IPS-20b (cell line): ENCODE measurements around the gene B3GNT4.
"Not testable (repeated sequence)": the region's sequence is repeated elsewhere in the genome, so short reads cannot be mapped to it uniquely, and the experiment has no call there.

ENCODE experiments used
- H3K27ac ChIP-seq: one replicate; pipeline ENCODE4 v1.5.1; 2013; ENCODE audit warnings: low read length
- H3K27me3 ChIP-seq: 2 replicates; pipeline ENCODE4 v1.6.1; 2013; ENCODE audit warnings: mild to moderate bottlenecking, low read length, inconsistent platforms; ENCODE audit not compliant: insufficient read depth
- H3K36me3 ChIP-seq: 2 replicates; pipeline ENCODE4 v1.6.1; 2013; ENCODE audit warnings: low read depth, mild to moderate bottlenecking, inconsistent platforms, low read length, moderate library complexity; ENCODE audit not compliant: insufficient read depth
- H3K4me1 ChIP-seq: 2 replicates; pipeline ENCODE4 v1.6.1; 2013; ENCODE audit warnings: mild to moderate bottlenecking, control low read depth, inconsistent platforms, low read length, moderate library complexity; ENCODE audit not compliant: insufficient read depth
- H3K4me3 ChIP-seq: 2 replicates; pipeline ENCODE4 v1.5.1; 2013; ENCODE audit warnings: mild to moderate bottlenecking, low read length, inconsistent platforms
- H3K9ac ChIP-seq: 2 replicates; pipeline ENCODE4 v1.6.1; 2013; ENCODE audit warnings: low read depth, mild to moderate bottlenecking, inconsistent platforms, low read length, moderate library complexity
- H3K9me3 ChIP-seq: 2 replicates; pipeline ENCODE4 v1.6.1; 2013; ENCODE audit warnings: mild to moderate bottlenecking, low read depth, low read length, inconsistent platforms; ENCODE audit not compliant: insufficient read depth

Gene B3GNT4

GRCh38 chr12:122228092-122228491 is 24.6 kb downstream of the B3GNT4 start:
- Histone ChIP-seq H3K27ac (no peak overlapping the region), H3K36me3 (peaks cover 39% of the 10 kb centered on the region)

GRCh38 chr12:122230798-122231197 is 27.3 kb downstream of the B3GNT4 start:
- peaks cover 9% of the 10 kb centered on the region for H3K27me3 ChIP-seq
- peaks cover 47% of the 10 kb centered on the region for H3K36me3 ChIP-seq
- H3K27ac ChIP-seq, result no peak overlapping the region
- no peak overlapping the region for H3K4me3 ChIP-seq
- no peaks in the 10 kb centered on the region for H3K4me1 ChIP-seq
- H3K9ac ChIP-seq, result no peak overlapping the region
- H3K9me3 ChIP-seq, result no peaks in the 10 kb centered on the region

More at GRCh38 chr12:122228092-122228491, 24.6 kb downstream of the B3GNT4 start:
- H3K9me3 ChIP-seq, result no peaks in the 10 kb centered on the region
- peaks cover 9% of the 10 kb centered on the region for H3K27me3 ChIP-seq
- no peak overlapping the region for H3K9ac ChIP-seq
- no peak overlapping the region for H3K4me3 ChIP-seq
- peaks cover 14% of the 10 kb centered on the region for H3K4me1 ChIP-seq

- H3K4me3 ChIP-seq, result no peak overlapping the region
- no peak overlapping the region for H3K27ac ChIP-seq
- no peaks in the 10 kb centered on the region for H3K4me1 ChIP-seq
- peaks cover 56% of the 10 kb centered on the region for H3K36me3 ChIP-seq
- H3K9me3 ChIP-seq, result no peaks in the 10 kb centered on the region
- no peaks in the 10 kb centered on the region for H3K27me3 ChIP-seq
- no peak overlapping the region for H3K9ac ChIP-seq
These were observed 29.2 kb downstream of the B3GNT4 start for GRCh38 chr12:122232691-122233090.

- no peak overlapping the region for H3K9ac ChIP-seq
- H3K27me3 ChIP-seq, result no peaks in the 10 kb centered on the region
- H3K9me3 ChIP-seq, result no peaks in the 10 kb centered on the region
- no peak overlapping the region for H3K4me3 ChIP-seq
- no peaks in the 10 kb centered on the region for H3K4me1 ChIP-seq
- no peak overlapping the region for H3K27ac ChIP-seq
- H3K36me3 ChIP-seq, result peaks cover 68% of the 10 kb centered on the region
These were observed 32.2 kb downstream of the B3GNT4 start for GRCh38 chr12:122235741-122236140.

- H3K27me3 ChIP-seq, result no peaks in the 10 kb centered on the region
- no peak overlapping the region for H3K9ac ChIP-seq
- H3K9me3 ChIP-seq, result no peaks in the 10 kb centered on the region
- no peak overlapping the region for H3K4me3 ChIP-seq
- H3K36me3 ChIP-seq, result peaks cover 50% of the 10 kb centered on the region
- H3K4me1 ChIP-seq, result no peaks in the 10 kb centered on the region
- H3K27ac ChIP-seq, result no peak overlapping the region
These were observed 35.4 kb downstream of the B3GNT4 start for GRCh38 chr12:122238861-122239260.

GRCh38 chr12:122243965-122244364 is 40.5 kb downstream of the B3GNT4 start:
- Histone ChIP-seq H3K9ac (no peak overlapping the region), H3K9me3 (no peaks in the 10 kb centered on the region), H3K36me3 (peaks cover 39% of the 10 kb centered on the region), H3K4me3 (no peak overlapping the region), H3K27me3 (no peaks in the 10 kb centered on the region), H3K4me1 (no peaks in the 10 kb centered on the region), H3K27ac (no peak overlapping the region)

- peaks cover 43% of the 10 kb centered on the region for H3K36me3 ChIP-seq
- no peak overlapping the region for H3K4me3 ChIP-seq
- no peak overlapping the region for H3K9ac ChIP-seq
- H3K4me1 ChIP-seq, result no peaks in the 10 kb centered on the region
- no peaks in the 10 kb centered on the region for H3K27me3 ChIP-seq
- H3K9me3 ChIP-seq, result no peaks in the 10 kb centered on the region
- no peak overlapping the region for H3K27ac ChIP-seq
These were observed 41.3 kb downstream of the B3GNT4 start for GRCh38 chr12:122244565-122245371.

- Histone ChIP-seq H3K27ac (no peak overlapping the region), H3K4me3 (no peak overlapping the region), H3K9me3 (no peaks in the 10 kb centered on the region), H3K36me3 (peaks cover 41% of the 10 kb centered on the region), H3K27me3 (no peaks in the 10 kb centered on the region), H3K4me1 (no peaks in the 10 kb centered on the region), H3K9ac (no peak overlapping the region)
These were observed 42.0 kb downstream of the B3GNT4 start for GRCh38 chr12:122245553-122245952.

- H3K4me1 ChIP-seq, result no peaks in the 10 kb centered on the region
- H3K4me3 ChIP-seq, result no peak overlapping the region
- no peaks in the 10 kb centered on the region for H3K27me3 ChIP-seq
- no peak overlapping the region for H3K9ac ChIP-seq
- no peaks in the 10 kb centered on the region for H3K9me3 ChIP-seq
- H3K27ac ChIP-seq, result no peak overlapping the region
- H3K36me3 ChIP-seq, result peaks cover 19% of the 10 kb centered on the region
These were observed 46.5 kb downstream of the B3GNT4 start for GRCh38 chr12:122250047-122250446.

- no peak overlapping the region for H3K27ac ChIP-seq
- H3K27me3 ChIP-seq, result no peaks in the 10 kb centered on the region
- peaks cover 19% of the 10 kb centered on the region for H3K36me3 ChIP-seq
- no peak overlapping the region for H3K9ac ChIP-seq
- no peaks in the 10 kb centered on the region for H3K9me3 ChIP-seq
- H3K4me3 ChIP-seq, result no peak overlapping the region
- H3K4me1 ChIP-seq, result no peaks in the 10 kb centered on the region
These were observed 47.0 kb downstream of the B3GNT4 start for GRCh38 chr12:122250536-122250935.

- H3K4me1 ChIP-seq, H3K27me3 ChIP-seq, H3K4me3 ChIP-seq, H3K27ac ChIP-seq, H3K9me3 ChIP-seq, H3K9ac ChIP-seq: not testable (repeated sequence)
- H3K36me3 ChIP-seq, result peaks cover 50% of the 10 kb centered on the region
These were observed 55.0 kb downstream of the B3GNT4 start for GRCh38 chr12:122258462-122258861.
